ENCODE data around the gene ARMH1.

ARMH1 gene

DNA sequence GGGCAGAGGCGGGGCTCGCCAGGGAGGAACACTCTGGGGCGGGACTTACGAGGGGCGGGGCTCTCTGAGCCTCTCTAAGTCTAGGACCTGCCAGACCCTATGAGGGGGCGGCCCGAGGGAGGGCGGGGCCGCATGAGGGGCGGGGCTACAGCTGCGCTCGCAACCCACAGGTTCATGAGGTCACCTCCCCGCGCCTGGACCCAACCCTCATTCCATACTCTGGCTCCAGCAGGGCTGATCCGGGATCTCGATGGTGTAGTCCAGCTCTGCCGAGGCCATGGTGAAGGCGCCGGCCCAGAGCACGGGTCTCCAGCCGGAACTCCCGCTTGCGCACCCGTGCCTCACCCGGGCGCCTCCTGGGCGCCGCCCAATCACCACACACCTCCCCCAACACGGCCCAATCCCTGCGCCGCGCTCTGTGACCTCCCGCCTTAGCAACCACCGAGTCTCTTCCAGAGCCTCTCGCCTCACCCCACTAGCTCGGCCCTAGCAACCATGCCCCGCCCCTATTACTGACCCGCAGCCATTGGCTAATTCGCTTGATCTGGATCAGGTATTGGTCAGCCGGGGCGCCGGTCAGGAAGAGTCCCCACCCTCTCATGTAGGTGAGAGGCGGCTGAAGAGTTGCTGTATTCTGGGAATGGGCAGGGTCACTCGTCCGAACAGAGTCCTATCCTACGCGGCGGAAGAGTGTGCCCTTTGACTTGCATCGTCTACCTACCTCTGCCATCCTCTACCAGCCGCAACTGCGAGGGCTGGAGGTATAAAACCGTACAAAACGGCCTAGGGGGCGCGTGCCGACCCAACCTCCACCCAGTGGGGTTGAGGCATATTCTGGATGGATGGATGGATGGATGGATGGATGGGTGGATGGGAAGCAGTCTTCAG is at the start of gene ARMH1, which contains the start of gene TMEM53:
TSS of gene ARMH1 (plus strand) at position 602 of the 888 bp plus-strand sequence. CDS start 14,984 bp downstream, outside the sequence.
TSS of gene TMEM53 (minus strand) at position 369 of the 888 bp plus-strand sequence. CDS start at position 279, 90 bp downstream.
- DNase-seq, result peak; percentile 99

- no peak for DNase-seq
These were observed 49.2 kb upstream of the ARMH1 start for GRCh38 chr1:44625348-44625747.

- DNase-seq, result peak; percentile 29
These were observed 45.4 kb upstream of the ARMH1 start for GRCh38 chr1:44628962-44629756.

- no peak for DNase-seq
These were observed 44.4 kb upstream of the ARMH1 start for GRCh38 chr1:44630116-44630515.

- peak; percentile 69 for DNase-seq
These were observed 43.2 kb upstream of the ARMH1 start for GRCh38 chr1:44631333-44631646.

- DNase-seq, result peak; percentile 92
These were observed 42.6 kb upstream of the ARMH1 start for GRCh38 chr1:44631647-44632539.

DNA sequence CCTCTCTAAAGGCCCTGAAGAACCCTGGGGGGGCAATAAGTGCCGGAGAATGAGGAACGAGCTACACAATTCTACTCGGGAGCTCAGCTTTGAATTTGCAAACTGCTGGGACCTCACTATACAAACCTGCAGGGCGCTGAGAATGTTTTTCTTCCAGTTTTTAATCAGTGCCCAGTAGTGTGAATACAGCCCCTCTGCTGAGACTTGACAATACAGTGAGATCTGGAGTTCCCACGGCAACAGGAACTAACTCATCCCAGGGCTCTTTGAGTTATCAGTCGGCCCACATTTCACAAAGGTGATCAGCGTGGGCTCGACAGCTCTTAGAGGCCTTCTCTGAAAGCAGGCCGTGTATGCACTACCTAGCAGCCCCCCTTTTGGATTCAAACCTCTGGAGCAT is 41.9 kb upstream of the ARMH1 start:
- peak; percentile 86 for DNase-seq

DNA sequence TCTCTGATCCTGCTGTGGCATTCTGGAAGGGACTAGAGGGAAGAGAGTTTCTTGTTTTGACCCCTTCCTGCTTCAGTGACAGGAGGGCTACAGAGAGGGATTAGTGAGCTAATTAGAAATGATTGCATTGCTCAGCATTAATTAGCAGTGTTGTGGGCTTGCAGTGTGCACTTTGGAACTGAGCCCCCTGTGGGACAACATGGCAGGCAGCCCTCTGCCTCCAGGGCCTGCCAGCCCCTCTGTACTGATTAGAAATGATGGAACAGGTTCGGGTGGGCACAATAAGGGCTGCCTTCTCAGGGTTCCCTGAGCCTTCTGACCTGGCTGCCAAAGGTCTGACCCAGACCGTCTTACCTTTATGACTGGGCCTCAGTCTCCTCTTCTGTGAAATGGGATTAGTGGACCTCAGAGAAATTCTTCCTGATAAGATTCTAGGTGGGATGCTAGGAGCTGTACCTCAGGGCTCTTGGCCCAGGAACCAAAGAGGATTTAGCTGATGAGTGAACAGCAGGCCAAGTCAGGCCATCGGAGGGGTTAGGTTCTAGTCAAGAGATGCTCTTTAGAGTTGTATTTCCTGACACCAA is 39.8 kb upstream of the ARMH1 start:
- DNase-seq, result no peak

- no peak for DNase-seq
These were observed 39.1 kb upstream of the ARMH1 start for GRCh38 chr1:44635439-44635838.

GRCh38 chr1:44636083-44636687 is 38.3 kb upstream of the ARMH1 start:
- DNase-seq, result no peak

- peak; percentile 82 for DNase-seq
These were observed 37.6 kb upstream of the ARMH1 start for GRCh38 chr1:44636688-44637598.

GRCh38 chr1:44637702-44638411 is 36.7 kb upstream of the ARMH1 start:
- peak; percentile 98 for DNase-seq

- DNase-seq, result no peak
These were observed 34.2 kb upstream of the ARMH1 start for GRCh38 chr1:44640200-44640853.

GRCh38 chr1:44641126-44642102 is 33.1 kb upstream of the ARMH1 start:
- DNase-seq, result no peak

DNA sequence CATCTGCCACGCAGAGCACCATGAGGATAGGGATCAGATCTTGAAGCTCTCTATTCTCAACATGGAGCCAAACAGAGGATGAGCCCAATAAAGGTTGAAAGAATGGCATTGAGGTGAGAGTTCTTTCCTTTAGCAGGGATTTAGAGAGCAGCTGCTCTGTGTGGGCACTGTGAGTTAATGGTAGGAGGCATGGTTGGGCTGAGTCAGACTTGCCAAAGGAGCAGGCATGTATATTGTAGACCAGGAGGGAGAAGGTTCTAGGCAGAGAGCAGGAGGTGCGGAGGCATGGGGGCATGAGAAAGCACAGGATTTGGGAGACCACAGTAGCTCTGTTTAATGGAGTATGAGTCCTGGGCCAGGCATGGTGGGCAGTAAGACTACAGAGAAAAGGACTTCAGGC is 32.3 kb upstream of the ARMH1 start:
- DNase-seq, result no peak

- no peak for DNase-seq
These were observed 31.6 kb upstream of the ARMH1 start for GRCh38 chr1:44642925-44643324.

GRCh38 chr1:44643721-44644334 is 30.7 kb upstream of the ARMH1 start:
- no peak for DNase-seq

DNA sequence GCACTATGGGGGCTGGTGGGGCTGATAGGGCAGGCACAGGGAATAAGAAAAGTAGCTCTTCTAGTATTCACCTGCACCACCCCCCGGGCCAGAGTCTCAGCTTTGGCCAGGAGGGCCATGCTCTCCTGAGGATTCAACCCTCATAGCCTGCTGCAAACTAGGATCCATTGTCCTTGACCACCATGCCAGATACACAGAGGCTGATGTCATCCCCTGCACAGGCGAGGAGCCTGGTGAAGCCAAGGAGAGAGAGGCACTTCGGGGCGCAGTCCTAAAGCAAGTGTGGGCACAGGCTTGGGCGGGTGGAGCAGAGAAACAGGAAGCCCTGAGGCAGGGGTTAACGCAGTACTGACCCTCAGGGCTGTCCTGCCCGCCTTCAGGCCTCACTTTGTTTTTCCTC is 29.7 kb upstream of the ARMH1 start:
- DNase-seq, result no peak

Measured in hematopoietic multipotent progenitor cell treated with erythropoietin and hydrocortisone succinate and interleukin-3 and kit ligand, for 8 days (in vitro differentiated cells).